ENCODE data around the gene PRSS33.
A peak's percentile ranks its signal among the peaks of the same experiment; 100 is the strongest.

PRSS33 gene

GRCh38 chr16:2820836-2821486 lies 33.6 kb upstream of the PRSS33 start:
- DNase-seq (ENCODE audit: low read depth in 2 of 2): no peak

DNA sequence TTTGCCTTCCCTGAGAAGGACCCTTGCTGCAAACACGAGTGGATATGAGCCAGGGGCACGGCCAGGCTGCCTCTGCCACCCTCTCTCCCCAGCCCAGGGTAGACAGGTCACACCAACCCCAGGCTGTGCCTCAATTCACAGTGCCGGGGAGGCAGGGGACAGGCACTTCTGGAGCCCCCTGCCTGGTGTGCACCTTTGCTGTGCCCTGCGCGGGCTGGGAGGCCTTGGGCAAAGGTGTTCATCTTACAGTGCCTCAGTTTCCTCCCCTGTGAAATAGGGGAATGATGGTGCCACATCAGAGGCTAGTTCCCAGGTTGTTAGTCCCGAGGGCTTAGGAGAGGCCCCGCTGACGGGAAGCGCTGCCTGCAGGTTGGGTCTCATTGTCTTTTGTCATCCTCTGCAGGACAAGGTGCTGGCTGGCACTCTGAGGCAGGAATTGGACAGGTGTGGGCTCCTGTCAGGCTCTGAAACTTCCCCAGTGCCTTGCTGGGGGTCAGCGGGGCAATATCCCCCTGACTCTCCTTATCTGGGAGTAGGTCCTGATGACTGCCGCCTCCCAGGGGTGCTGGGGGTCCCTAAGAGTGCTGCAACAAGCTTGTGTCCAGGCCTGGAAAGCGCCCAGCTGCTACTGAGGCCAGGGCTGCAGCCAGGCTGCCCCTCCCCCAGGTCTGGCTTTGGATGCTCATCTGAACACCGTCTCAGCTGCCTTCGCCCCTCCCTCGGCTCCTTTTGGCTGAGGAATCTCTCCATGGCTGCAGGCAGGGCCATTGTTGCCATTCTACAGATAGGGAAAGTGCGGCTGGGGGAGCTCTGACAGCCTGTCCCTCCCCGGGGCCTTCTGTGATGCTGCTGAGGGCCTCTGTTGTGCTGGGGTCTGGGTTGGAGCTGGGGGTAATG lies 32.8 kb upstream of the PRSS33 start:
- no peak for DNase-seq (ENCODE audit: low read depth in 2 of 2)

GRCh38 chr16:2819179-2819938 lies 32.0 kb upstream of the PRSS33 start:
- DNase-seq (ENCODE audit: low read depth in 2 of 2): no peak

GRCh38 chr16:2818272-2818876 lies 31.0 kb upstream of the PRSS33 start:
- DNase-seq (ENCODE audit: low read depth in 2 of 2): no peak

DNA sequence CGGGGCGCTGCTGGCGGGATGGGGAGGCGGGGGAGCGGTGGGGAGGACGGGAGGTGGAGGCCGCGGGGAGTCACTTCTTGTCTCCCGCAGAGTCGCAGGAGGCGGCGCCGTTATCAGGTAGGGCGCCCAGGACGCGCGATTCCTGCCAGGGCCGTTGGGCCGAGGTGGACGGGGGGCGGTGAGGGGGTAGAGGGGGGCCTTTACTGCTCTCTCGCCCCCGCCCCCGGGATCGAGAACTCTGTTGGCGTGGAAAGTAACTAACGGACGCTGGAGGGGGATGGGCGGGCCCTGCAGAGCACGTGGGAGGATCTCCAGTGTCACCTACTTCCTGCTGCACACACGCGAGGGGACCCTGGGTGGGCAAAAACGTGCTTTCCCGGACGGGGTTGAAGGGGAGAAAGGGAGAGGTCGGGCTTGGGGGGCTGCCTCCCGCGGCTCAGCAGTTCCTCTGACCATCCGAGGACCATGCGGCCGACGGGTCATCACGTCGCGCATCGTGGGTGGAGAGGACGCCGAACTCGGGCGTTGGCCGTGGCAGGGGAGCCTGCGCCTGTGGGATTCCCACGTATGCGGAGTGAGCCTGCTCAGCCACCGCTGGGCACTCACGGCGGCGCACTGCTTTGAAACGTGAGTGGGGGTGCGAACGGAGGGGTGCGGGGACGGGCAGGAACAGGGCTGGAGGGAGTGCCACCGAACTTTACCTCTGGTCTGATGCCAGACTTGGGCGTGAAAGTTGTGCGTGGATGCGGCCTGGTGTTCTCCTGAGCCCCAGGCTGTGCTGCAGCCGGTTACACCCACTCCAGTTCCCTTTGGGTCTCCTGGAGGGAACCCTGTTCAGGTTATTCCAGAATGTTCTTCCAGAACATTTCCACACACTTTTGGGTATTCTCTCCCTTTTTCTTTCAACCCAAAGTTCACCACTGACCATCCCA lies 30.2 kb upstream of the PRSS33 start:
- DNase-seq (ENCODE audit: low read depth in 2 of 2): no peak

DNA sequence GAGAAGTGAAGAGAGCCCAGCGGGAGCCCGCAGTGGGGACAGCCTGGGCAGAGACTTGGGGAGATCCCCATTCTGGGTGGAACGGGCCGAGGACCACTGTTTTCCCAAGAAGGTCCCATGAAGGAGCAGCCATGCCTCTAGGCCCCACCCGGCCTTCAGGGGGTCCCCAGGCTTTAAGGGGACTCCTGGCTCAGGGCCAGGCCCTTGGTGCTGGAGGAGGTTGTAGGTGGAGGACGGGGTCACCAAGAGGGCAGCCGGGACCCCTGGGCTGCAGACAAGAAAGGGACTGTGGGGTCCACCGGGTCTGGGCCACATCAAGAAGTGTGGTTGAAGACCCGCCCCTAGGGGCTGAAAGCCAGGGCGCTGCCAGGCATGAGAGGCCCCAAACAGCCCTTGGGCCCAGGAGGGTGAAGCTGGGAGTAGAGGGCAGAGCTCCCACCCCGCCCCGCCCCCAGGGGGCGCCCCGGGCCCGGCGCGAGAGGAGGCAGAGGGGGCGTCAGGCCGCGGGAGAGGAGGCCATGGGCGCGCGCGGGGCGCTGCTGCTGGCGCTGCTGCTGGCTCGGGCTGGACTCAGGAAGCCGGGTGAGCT lies 29.5 kb upstream of the PRSS33 start, which contains the start of gene PRSS21:
TSS of gene PRSS21 (plus strand) at position 487 of the 589 bp plus-strand sequence. CDS start at position 519, 32 bp downstream.
- DNase-seq (ENCODE audit: low read depth in 2 of 2): peak in 1 of 2 donors; percentile 15

DNA sequence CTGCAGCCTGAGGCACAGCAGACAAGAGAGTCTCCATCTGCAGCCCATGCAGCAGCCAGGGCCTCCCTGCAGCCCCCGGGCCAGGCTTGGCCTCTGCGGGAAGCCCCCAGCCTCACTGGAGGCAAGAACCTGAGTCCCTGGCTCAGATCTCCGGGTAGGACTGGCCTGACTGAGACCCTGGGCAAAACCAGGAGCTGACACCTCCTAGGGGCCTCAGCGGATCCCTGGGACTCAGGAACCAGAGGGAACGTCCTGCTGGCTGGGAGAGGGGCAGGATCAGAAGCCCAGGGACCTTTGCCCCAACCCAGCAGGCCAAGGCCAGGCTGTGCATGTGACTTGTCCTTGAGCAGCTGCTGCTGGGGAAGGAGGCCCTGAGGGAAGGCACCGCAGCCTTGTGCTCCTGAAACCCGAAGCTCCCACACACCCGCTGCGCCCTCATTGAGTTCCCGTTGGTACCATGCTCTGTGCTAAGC lies 28.0 kb upstream of the PRSS33 start:
- no peak for DNase-seq (ENCODE audit: low read depth in 2 of 2)

DNA sequence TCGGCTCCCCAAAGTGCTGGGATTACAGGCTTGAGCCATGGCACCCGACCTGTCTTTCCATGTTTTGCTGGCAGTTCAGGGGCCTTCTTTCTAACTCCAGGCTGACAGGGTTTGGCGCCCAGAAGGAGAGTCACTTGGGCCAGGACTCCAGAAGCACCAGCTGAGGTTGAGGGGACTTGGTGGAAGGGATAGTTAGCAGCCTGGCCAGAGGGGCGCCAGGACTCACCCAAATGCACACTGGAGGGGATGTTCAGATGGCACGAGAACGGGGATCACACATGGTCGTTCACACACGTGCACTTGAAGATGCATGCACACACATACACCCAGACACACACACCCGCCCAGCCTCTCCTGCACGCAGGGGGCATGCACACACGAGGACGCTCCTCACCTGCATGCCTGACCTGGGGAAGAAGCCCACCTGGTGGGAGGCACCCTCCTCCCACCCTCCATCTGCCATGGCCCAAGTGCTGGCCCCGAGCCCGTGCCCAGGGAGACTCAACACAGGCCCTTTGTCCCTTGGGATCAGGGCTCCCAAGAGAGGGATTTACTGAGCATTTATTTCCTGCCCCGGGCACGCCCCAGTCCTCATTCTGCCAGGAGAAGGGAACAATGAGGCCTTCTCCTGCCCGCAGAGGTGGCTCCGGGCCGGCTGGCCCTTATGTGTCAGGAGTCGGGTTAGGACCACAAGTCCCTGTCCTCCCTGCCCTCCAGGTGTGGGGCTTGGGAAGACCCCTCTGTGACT lies 27.4 kb upstream of the PRSS33 start:
- DNase-seq (ENCODE audit: low read depth in 2 of 2): no peak

GRCh38 chr16:2813771-2814221 lies 26.4 kb upstream of the PRSS33 start:
- DNase-seq (ENCODE audit: low read depth in 2 of 2): no peak

DNA sequence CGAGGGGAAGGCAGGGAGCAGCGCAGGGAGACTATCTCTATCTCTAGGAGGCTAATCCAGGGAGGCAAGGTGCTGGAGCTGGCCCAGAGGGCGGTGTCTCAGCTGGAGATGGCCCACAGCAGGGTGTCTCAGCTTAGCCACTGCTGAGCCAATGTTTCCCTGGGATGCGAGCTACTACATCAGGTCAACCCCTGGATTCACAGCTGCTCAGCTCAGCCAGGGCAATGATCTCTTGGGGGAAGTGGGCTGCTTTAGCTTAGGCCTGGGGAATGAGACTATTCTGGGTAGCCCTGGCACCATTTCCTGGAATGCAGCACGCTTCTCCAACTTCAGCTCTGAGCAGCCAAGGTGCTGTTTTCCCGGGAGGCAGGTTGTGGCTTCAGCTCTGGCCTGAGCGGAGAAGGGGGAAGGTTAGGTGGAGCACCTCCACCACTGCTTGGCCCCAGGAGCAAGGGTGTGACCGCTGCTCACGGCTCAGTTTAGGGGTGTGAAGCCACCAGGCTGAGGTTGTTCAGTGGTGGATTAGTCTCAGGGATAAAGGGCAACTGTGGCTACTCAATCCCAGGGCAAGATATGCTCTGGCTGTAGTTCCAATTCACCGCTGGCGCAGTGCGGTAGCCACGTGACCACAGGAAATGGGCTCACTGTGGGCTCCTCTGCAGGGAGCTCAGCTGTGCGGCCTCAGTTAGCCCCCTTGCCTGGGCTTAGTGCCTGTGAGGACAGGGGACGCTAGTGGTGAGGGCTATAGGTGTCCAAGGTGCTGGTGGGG lies 24.5 kb upstream of the PRSS33 start:
- DNase-seq (ENCODE audit: low read depth in 2 of 2): no peak

DNA sequence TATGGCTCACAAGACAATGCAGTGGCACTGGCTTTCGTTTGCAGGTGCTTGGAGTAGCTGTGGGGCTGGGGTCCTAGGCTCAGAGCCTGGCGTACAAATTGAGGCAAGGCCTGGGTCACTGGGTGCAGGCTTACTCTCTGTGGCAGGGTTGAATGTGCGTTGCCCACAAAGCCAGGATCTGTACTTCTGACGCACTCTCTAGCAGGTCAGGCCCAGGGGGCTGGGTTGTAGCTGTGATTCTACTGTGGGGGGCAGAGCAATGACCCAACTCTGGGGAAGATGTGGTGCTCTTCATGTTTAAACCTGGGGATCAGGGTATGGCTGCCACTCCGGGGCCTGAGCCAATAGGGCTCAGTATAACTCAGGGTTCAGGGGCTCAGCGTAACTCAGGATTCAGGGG lies 23.3 kb upstream of the PRSS33 start:
- no peak for DNase-seq (ENCODE audit: low read depth in 2 of 2)

DNA sequence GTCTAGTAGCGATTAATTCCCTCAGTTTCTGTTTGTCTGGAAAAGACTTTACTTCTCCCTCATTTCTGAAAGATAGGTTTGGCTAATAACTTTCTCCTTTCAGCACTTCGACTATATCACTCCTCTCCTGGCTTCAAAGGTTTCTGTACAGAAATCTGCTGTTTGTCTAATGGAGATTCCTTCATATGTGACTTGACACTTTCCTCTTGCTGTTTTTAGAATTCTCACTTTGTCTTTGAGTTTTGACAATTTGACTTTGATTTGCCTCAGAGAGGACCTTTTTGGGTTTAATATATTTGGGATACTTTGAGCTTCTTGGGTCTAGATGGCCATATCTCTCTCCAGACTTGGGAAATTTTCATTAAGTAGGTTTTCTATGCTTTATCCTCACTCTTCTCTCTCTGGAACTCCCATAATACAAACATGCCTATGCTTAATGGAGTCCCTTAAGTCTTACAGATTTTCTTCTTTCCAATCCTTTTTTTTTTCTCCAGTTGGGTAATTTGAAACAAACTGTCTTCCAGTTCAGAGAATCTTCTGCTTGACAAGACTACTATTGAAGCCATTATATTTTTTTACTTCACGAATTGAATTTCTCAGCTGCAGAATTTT lies 21.9 kb upstream of the PRSS33 start:
- DNase-seq (ENCODE audit: low read depth in 2 of 2): no peak

- DNase-seq (ENCODE audit: low read depth in 2 of 2): no peak
Observed at GRCh38 chr16:2808181-2808580, 20.8 kb upstream of the PRSS33 start.

GRCh38 chr16:2806286-2806685 lies 18.9 kb upstream of the PRSS33 start:
- DNase-seq (ENCODE audit: low read depth in 2 of 2): no peak

DNA sequence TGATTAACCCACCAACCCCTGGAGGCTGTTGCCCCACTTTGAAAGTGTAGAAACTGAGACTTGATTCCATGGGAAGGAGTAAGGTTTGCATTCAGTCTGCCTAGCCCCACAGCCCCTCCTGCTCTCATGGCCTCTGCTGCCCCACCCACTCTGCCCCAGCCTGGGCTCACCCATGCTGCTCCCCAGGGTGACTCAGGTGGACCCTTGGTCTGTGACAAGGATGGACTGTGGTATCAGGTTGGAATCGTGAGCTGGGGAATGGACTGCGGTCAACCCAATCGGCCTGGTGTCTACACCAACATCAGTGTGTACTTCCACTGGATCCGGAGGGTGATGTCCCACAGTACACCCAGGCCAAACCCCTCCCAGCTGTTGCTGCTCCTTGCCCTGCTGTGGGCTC lies 17.4 kb upstream of the PRSS33 start:
- DNase-seq (ENCODE audit: low read depth in 2 of 2): no peak

- no peak for DNase-seq (ENCODE audit: low read depth in 2 of 2)
Observed at GRCh38 chr16:2803545-2804195, 16.3 kb upstream of the PRSS33 start.

- no peak for DNase-seq (ENCODE audit: low read depth in 2 of 2)
Observed at GRCh38 chr16:2799859-2800226, 12.5 kb upstream of the PRSS33 start.
